HG02938 (cell line): ENCODE data around the gene MAGEA9B.
A peak's percentile ranks its signal among the peaks of the same experiment; 100 is the strongest.
"Not testable (repeated sequence)": the region's sequence is repeated elsewhere in the genome, so short reads cannot be mapped to it uniquely, and the experiment has no call there.

Experiments
- ATAC-seq: cut with Tn5 transposase; IDR thresholded peaks from one replicate; pipeline ENCODE4 v1.9.1; 2021; ENCODE audit warnings: mild to moderate bottlenecking, moderate library complexity; ENCODE audit not compliant: unreplicated experiment

MAGEA9B gene

GRCh38 chrX:149587359-149587758 is at the start of gene MAGEA9B:
TSS of gene MAGEA9B (minus strand) at chrX:149587459. CDS start at chrX:149583179, 4,280 bp downstream.
- not testable (repeated sequence) for ATAC-seq

GRCh38 chrX:149633511-149633910 is 46.3 kb upstream of the MAGEA9B start:
- no peak for ATAC-seq

GRCh38 chrX:149631234-149632165 is 44.2 kb upstream of the MAGEA9B start, which contains the start of gene TMEM185A:
TSS of gene TMEM185A (minus strand) at chrX:149631792. CDS start at chrX:149631580, 212 bp downstream.
- ATAC-seq, result peak; percentile 86

GRCh38 chrX:149630681-149631233 is 43.5 kb upstream of the MAGEA9B start:
- no peak for ATAC-seq

- no peak for ATAC-seq
These were observed 42.6 kb upstream of the MAGEA9B start for GRCh38 chrX:149629730-149630387.

- ATAC-seq, result no peak
These were observed 41.5 kb upstream of the MAGEA9B start for GRCh38 chrX:149628768-149629167.

- no peak for ATAC-seq
These were observed 41.0 kb upstream of the MAGEA9B start for GRCh38 chrX:149628280-149628679.

- ATAC-seq, result not testable (repeated sequence)
These were observed 39.6 kb upstream of the MAGEA9B start for GRCh38 chrX:149626829-149627228.

GRCh38 chrX:149619662-149620061 is 32.4 kb upstream of the MAGEA9B start:
- not testable (repeated sequence) for ATAC-seq

GRCh38 chrX:149618871-149619270 is 31.6 kb upstream of the MAGEA9B start:
- no peak for ATAC-seq

GRCh38 chrX:149611623-149612175 is 24.4 kb upstream of the MAGEA9B start:
- no peak for ATAC-seq

- no peak for ATAC-seq
These were observed 23.3 kb upstream of the MAGEA9B start for GRCh38 chrX:149610511-149610910.

GRCh38 chrX:149607699-149608098 is 20.4 kb upstream of the MAGEA9B start:
- no peak for ATAC-seq

GRCh38 chrX:149605248-149605885 is 18.1 kb upstream of the MAGEA9B start:
- ATAC-seq, result not testable (repeated sequence)

GRCh38 chrX:149598603-149599002 is 11.3 kb upstream of the MAGEA9B start:
- not testable (repeated sequence) for ATAC-seq

- not testable (repeated sequence) for ATAC-seq
These were observed 8.7 kb upstream of the MAGEA9B start for GRCh38 chrX:149595943-149596342.

GRCh38 chrX:149595214-149595613 is 8.0 kb upstream of the MAGEA9B start, which contains the start of gene HSFX2:
TSS of gene HSFX2 (minus strand) at chrX:149595314. CDS start at chrX:149594700, 614 bp downstream.
- ATAC-seq, result not testable (repeated sequence)

- not testable (repeated sequence) for ATAC-seq
These were observed 3.7 kb upstream of the MAGEA9B start for GRCh38 chrX:149590993-149591392.

- not testable (repeated sequence) for ATAC-seq
These were observed 1.6 kb downstream of the MAGEA9B start for GRCh38 chrX:149585631-149586030.

- ATAC-seq, result peak; percentile 100
These were observed 13.8 kb downstream of the MAGEA9B start for GRCh38 chrX:149573456-149573855.
